ENCODE measurements around the gene TBC1D2. TPM values are rescaled to one million over a fixed set of nuclear protein-coding genes. Genes with fewer than 3 reads are reported as not detected.

TBC1D2 gene
- total and polyA plus RNA-seq, 2 of the 13 experiments (the other 11 are each of a cell fraction or from before 2014, with no cell fraction given) = 2.0 to 2.8 TPM

- no peaks in the 10 kb centered on the region for H4K20me1 ChIP-seq (ENCODE audit: insufficient read depth, low read length)
- no peak overlapping the region for H2AFZ ChIP-seq (ENCODE audit: low read length)
- ATAC-seq (no peak), FAIRE-seq (no peak), DNase-seq (ENCODE audit: low spot score) (no peak)
- 0 out of 2 replicates have a peak, but pooled peaks have one; percentile 16 for TF ChIP-seq KDM5B (CRISPR knock-in tag; IDR thresholded peaks at IDR 0.05; ENCODE audit: borderline replicate concordance)
- TF ChIP-seq NFRKB (IDR thresholded peaks at IDR 0.05) = no peak
- 0 out of 2 replicates have a peak, but pooled peaks have one; percentile 15 for TF ChIP-seq ZMYM4 (CRISPR knock-in tag; IDR thresholded peaks at IDR 0.05)
- TF ChIP-seq ARNT (IDR thresholded peaks at IDR 0.05) = no peak
- CTCF ChIA-PET (ENCODE audit: low intra/inter-chr PET ratio, low total read pairs) = no interaction called here
- in situ Hi-C loops (cut with HindIII; ENCODE audit: extremely low pct_ligation_motif_present, low pct_unique_long_range_greater_than_20kb) (no loop called here), intact Hi-C loops (cut with micrococcal nuclease; ENCODE audit: unreplicated experiment) (no loop called here)
- POLR2A ChIA-PET = interaction anchor here (1.3 to 1.9 kb wide), 3 partner anchors 11 to 123 kb away, joined by 4 to 16 read pairs (median 15); partner anchors contain the start of genes CORO2A and TRIM14
- no TSS peak for BruUV-seq (replicated peaks)
- H3K79me2 ChIP-seq (ENCODE audit: insufficient read depth, low read length) = peaks cover 64% of the 10 kb centered on the region
- no peak overlapping the region for H3K9ac ChIP-seq (ENCODE audit: insufficient read depth, low read depth, low read length)
- H3K36me3 ChIP-seq (replicated peaks in 1 of 2; ENCODE audit: control insufficient read depth in 1 of 2, insufficient read depth in 2 of 2, low read length in 2 of 2) = peaks cover 0 to 1% of the 10 kb centered on the region in 2 experiments; a peak in 1 of 5 replicates
- H3K9me3 ChIP-seq (ENCODE audit: low read length) = no peaks in the 10 kb centered on the region
- H3K4me2 ChIP-seq (ENCODE audit: low read depth, low read length) = peak overlapping the region; percentile 73
- WGBS (ENCODE audit: low lambda C conversion rate) = 71% methylated on average over 5 of the region's 5 CpGs
- no peak overlapping the region for H3K4me3 ChIP-seq (replicated peaks in 1 of 3; ENCODE audit: insufficient read depth in 1 of 3, low read depth in 2 of 3, low read length in 3 of 3)
- H3K27ac ChIP-seq (ENCODE audit: extremely low read length, insufficient read depth, low read length) = peak overlapping the region; percentile 89
- peaks cover 70% of the 10 kb centered on the region for H3K4me1 ChIP-seq (ENCODE audit: insufficient read depth, low read length)
- no peaks in the 10 kb centered on the region for H3K27me3 ChIP-seq (ENCODE audit: control insufficient read depth in 1 of 2, insufficient read depth in 2 of 2, low read length in 2 of 2)
These were observed 73.7 kb downstream of the TBC1D2 start for GRCh38 chr9:98181746-98182068.

DNA sequence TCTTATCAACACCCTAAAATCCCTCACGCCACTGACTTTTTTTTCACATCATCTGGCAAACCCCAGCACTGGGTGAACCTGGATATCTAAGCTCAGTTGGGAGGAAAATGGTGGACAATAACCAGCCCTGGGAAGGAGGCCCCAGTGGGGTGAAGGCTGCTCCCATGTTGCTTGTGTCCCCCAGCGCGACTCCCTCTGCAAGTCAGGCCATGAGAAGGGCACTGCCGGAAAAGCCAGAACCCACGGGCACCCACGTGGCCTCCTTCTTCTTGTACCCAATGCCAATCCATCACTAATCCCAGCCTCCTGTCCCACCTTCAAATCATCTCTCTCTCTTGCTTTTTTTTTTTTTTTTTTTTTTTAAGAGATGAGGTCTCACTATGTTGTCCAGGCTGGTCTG lies 74.5 kb downstream of the TBC1D2 start:
- Histone ChIP-seq H3K79me2 (ENCODE audit: insufficient read depth, low read length) (peaks cover 66% of the 10 kb centered on the region), H3K4me2 (ENCODE audit: low read depth, low read length) (no peak overlapping the region), H3K27me3 (ENCODE audit: control insufficient read depth in 1 of 2, insufficient read depth in 2 of 2, low read length in 2 of 2) (no peaks in the 10 kb centered on the region), H3K36me3 (replicated peaks in 1 of 2; ENCODE audit: control insufficient read depth in 1 of 2, insufficient read depth in 2 of 2, low read length in 2 of 2) (peaks cover 0 to 1% of the 10 kb centered on the region in 2 experiments; a peak in 1 of 5 replicates), H3K4me3 (replicated peaks in 1 of 3; ENCODE audit: insufficient read depth in 1 of 3, low read depth in 2 of 3, low read length in 3 of 3) (no peak overlapping the region), H4K20me1 (ENCODE audit: insufficient read depth, low read length) (no peaks in the 10 kb centered on the region), H3K27ac (ENCODE audit: extremely low read length, insufficient read depth, low read length) (peak overlapping the region; percentile 89), H3K9ac (ENCODE audit: insufficient read depth, low read depth, low read length) (no peak overlapping the region), H2AFZ (ENCODE audit: low read length) (no peak overlapping the region), H3K9me3 (ENCODE audit: low read length) (no peaks in the 10 kb centered on the region), H3K4me1 (ENCODE audit: insufficient read depth, low read length) (peaks cover 77% of the 10 kb centered on the region)
- ATAC-seq = no peak
- no TSS peak for BruUV-seq (replicated peaks)
- DNase-seq (ENCODE audit: low spot score) = no peak
- CTCF ChIA-PET (ENCODE audit: low intra/inter-chr PET ratio, low total read pairs) = no interaction called here
- no peak for FAIRE-seq
- in situ Hi-C loops (cut with HindIII; ENCODE audit: extremely low pct_ligation_motif_present, low pct_unique_long_range_greater_than_20kb) (no loop called here), intact Hi-C loops (cut with micrococcal nuclease; ENCODE audit: unreplicated experiment) (no loop called here)
- POLR2A ChIA-PET = no interaction called here
- 98% methylated on average over 6 of the region's 6 CpGs for WGBS (ENCODE audit: low lambda C conversion rate)
- TF ChIP-seq ZFP36L2 (CRISPR knock-in tag; IDR thresholded peaks at IDR 0.05) (no peak), ZBED4 (CRISPR knock-in tag; IDR thresholded peaks at IDR 0.05; ENCODE audit: borderline replicate concordance) (no peak), NFAT5 (CRISPR knock-in tag; IDR thresholded peaks at IDR 0.05) (no peak), NPAS2 (CRISPR knock-in tag; IDR thresholded peaks at IDR 0.05; ENCODE audit: borderline replicate concordance) (no peak), ZNF562 (CRISPR knock-in tag; IDR thresholded peaks at IDR 0.05; ENCODE audit: borderline replicate concordance) (no peak)

Measured in HepG2 (cell line).